ENCODE data around the gene REEP1. TPM values are rescaled to one million over a fixed set of nuclear protein-coding genes. Genes with fewer than 3 reads are reported as not detected.

REEP1 gene
- total RNA-seq, 1 donor from 2014 or later = not detected

DNA sequence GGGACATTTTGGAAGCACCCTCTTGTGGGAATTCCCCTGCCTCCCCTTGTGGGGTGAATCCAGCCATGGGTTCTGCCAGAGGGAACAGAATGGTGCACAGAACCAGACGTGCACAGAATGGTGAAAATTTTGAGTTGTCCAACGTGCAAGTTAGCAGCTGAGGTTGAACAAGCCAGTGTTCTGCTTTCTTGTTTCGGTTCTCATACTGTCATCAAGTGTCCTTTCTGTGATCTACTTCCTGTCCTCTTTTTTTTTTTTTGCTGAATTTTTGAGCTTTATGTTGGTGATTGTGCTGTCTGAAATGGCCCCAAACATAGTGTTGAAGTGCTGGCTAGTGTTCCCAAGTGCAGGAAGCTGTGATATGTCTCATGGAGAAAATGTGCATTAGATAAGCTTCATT is 21.5 kb upstream of the REEP1 start:
- H3K27me3 Mint-ChIP-seq = no peaks in the 10 kb centered on the region
- ATAC-seq (ENCODE audit: low read depth) (peak; percentile 69), DNase-seq (no peak)
- H3K4me1 Mint-ChIP-seq = peaks cover 9% of the 10 kb centered on the region
- intact Hi-C loops (cut with micrococcal nuclease) = no loop called here
- peak overlapping the region; percentile 8 for H3K27ac Mint-ChIP-seq
- no peaks in the 10 kb centered on the region for H3K36me3 Mint-ChIP-seq (ENCODE audit: low read depth)
- peak overlapping the region; percentile 33 for H3K4me3 Mint-ChIP-seq
- no peak for TF ChIP-seq CTCF (IDR thresholded peaks at IDR 0.05)
- ChIA-PET POLR2A (interaction anchor here (0.7 kb wide), 1 partner anchor 1252 kb away, joined by 4 read pairs; no protein-coding TSS in a partner anchor), CTCF (no interaction called here)
- no peaks in the 10 kb centered on the region for H3K9me3 Mint-ChIP-seq

DNA sequence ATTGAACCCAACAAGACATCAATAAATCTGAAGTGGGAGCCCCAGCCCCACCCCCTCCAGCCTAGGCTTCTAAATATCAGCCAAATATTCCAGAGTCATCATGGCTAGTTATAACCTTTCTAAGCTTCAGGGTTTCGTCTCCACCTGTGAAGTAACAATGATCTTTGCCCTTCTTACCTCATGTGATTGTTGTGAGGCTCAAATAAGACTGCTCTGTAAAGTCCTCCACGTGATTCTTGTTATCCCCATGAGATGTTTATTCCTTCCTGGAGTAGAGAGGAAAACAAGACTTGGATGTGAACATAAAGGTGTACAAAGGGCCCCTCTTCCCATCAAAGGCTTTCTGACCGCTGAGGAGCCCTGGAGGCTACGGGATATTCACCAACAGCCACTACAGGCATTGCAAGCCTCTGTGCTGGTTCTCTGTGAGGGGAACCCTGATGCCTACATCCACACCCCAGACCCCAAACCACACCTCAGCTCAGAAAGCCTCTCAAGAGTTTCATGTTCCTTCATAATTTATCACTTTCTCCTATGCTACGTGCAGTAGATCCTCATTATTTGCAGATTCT is 20.1 kb upstream of the REEP1 start:
- Mint-ChIP-seq H3K36me3 (ENCODE audit: low read depth) (no peaks in the 10 kb centered on the region), H3K4me1 (peaks cover 9% of the 10 kb centered on the region), H3K4me3 (no peak overlapping the region), H3K9me3 (no peaks in the 10 kb centered on the region), H3K27me3 (peaks cover 2% of the 10 kb centered on the region), H3K27ac (no peak overlapping the region)
- POLR2A ChIA-PET = no interaction called here
- intact Hi-C loops (cut with micrococcal nuclease) = no loop called here
- no peak for ATAC-seq (ENCODE audit: low read depth)
- CTCF ChIA-PET = no interaction called here
- no peak for TF ChIP-seq CTCF (IDR thresholded peaks at IDR 0.05)
- no peak for DNase-seq

DNA sequence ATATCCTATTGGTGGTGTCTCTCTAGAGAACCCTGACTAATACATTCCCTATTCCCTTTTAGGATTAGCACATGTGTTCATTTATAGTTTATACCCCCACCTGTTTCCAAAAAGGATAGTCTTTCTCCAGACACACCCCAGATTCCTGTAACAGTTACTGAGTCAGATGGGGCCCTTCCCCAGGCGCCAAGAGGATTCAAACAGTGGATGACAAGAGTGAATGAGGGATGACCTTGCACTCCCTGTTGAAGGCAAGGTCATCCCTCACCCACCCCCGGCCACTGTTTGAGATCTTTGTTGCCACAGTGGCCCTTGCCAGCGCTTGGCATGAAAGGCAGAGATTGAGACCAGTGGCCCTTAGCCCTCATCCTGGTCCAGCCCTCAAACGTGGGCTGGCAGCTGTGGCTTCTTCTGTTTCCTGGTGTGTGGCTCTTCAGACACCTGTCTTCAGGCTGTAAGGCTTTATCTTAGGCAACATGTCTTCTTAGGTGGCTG is 15.3 kb upstream of the REEP1 start:
- Mint-ChIP-seq H3K4me1 (no peaks in the 10 kb centered on the region), H3K9me3 (peaks cover 3% of the 10 kb centered on the region), H3K4me3 (no peak overlapping the region), H3K36me3 (ENCODE audit: low read depth) (no peaks in the 10 kb centered on the region), H3K27ac (no peak overlapping the region), H3K27me3 (peaks cover 21% of the 10 kb centered on the region)
- intact Hi-C loops (cut with micrococcal nuclease) = no loop called here
- ChIA-PET CTCF (no interaction called here), POLR2A (no interaction called here)
- DNase-seq = no peak
- no peak for ATAC-seq (ENCODE audit: low read depth)
- TF ChIP-seq CTCF (IDR thresholded peaks at IDR 0.05) = no peak

DNA sequence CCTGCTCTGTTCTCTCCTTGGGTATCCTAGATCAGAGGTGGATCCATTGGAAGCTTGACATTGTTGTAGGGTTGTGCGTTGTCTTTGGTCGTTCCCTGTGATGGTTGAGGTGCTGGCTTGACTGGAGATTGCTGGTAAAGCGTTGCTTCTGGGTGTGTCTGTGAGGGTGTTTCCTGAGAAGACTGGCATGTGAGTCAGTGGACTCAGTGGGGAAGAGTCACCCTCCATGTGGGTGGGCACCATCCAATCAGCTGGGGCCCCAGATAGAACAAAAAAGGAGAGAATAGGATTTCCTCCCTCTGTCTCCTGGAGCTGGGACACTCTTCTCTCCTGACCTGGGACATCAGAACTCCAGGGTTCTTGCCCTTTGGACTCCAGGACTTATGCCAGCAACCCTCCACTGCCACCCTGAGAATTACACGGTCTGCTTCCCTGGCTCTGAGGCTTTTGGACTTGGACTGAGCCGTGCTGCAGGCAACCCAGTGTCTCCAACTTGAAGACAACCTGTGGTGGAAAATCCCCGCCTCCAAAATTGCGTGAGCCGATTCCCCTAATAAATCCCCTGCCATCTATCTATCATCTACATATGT is 14.8 kb upstream of the REEP1 start:
- ChIA-PET CTCF (no interaction called here), POLR2A (no interaction called here)
- ATAC-seq (ENCODE audit: low read depth) (no peak), DNase-seq (no peak)
- Mint-ChIP-seq H3K36me3 (ENCODE audit: low read depth) (no peaks in the 10 kb centered on the region), H3K4me1 (no peaks in the 10 kb centered on the region), H3K27me3 (peaks cover 27% of the 10 kb centered on the region), H3K4me3 (no peak overlapping the region), H3K27ac (no peak overlapping the region), H3K9me3 (peaks cover 3% of the 10 kb centered on the region)
- intact Hi-C loops (cut with micrococcal nuclease) = no loop called here
- no peak for TF ChIP-seq CTCF (IDR thresholded peaks at IDR 0.05)

GRCh38 chr2:86350751-86351150 is 13.3 kb upstream of the REEP1 start:
- Mint-ChIP-seq H3K27me3 (peaks cover 28% of the 10 kb centered on the region), H3K36me3 (ENCODE audit: low read depth) (no peaks in the 10 kb centered on the region), H3K4me3 (no peak overlapping the region), H3K9me3 (peaks cover 3% of the 10 kb centered on the region), H3K27ac (no peak overlapping the region), H3K4me1 (no peaks in the 10 kb centered on the region)
- no peak for DNase-seq
- POLR2A ChIA-PET = no interaction called here
- CTCF ChIA-PET = no interaction called here
- intact Hi-C loops (cut with micrococcal nuclease) = no loop called here
- ATAC-seq (ENCODE audit: low read depth) = no peak
- TF ChIP-seq CTCF (IDR thresholded peaks at IDR 0.05) = no peak
